Mononuclear cell (primary cell): Measurements from ENCODE around the gene LPP. TPM values are rescaled to one million over a fixed set of nuclear protein-coding genes. Genes with fewer than 3 reads are reported as not detected.

ENCODE experiments used
- H3K27me3 ChIP-seq: 2 replicates; pipeline ENCODE4 v1.6.0; 2011; ENCODE audit warnings: low read length, control low read depth; ENCODE audit not compliant: insufficient read depth
- H3K4me1 ChIP-seq: 2 replicates; pipeline ENCODE4 v1.5.1; 2011; ENCODE audit warnings: mild to moderate bottlenecking, low read length, control low read depth; ENCODE audit not compliant: insufficient read depth
- H3K4me3 ChIP-seq: 2 replicates; pipeline ENCODE4 v1.5.1; 2011; ENCODE audit warnings: mild to moderate bottlenecking, low read length, moderate library complexity
- H3K9me3 ChIP-seq: 2 replicates; pipeline ENCODE4 v1.5.1; 2011; ENCODE audit warnings: low read depth, mild to moderate bottlenecking, control low read depth, low read length
- total RNA-seq: library from RNA; depleted of rRNA; stranded (reverse); fragments of >200 nt; gene quantifications from one replicate; pipeline ENCODE4 v1.2.3, GENCODE V29; 2012

LPP gene, protein sequence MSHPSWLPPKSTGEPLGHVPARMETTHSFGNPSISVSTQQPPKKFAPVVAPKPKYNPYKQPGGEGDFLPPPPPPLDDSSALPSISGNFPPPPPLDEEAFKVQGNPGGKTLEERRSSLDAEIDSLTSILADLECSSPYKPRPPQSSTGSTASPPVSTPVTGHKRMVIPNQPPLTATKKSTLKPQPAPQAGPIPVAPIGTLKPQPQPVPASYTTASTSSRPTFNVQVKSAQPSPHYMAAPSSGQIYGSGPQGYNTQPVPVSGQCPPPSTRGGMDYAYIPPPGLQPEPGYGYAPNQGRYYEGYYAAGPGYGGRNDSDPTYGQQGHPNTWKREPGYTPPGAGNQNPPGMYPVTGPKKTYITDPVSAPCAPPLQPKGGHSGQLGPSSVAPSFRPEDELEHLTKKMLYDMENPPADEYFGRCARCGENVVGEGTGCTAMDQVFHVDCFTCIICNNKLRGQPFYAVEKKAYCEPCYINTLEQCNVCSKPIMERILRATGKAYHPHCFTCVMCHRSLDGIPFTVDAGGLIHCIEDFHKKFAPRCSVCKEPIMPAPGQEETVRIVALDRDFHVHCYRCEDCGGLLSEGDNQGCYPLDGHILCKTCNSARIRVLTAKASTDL
- 32.5 TPM for total RNA-seq

DNA sequence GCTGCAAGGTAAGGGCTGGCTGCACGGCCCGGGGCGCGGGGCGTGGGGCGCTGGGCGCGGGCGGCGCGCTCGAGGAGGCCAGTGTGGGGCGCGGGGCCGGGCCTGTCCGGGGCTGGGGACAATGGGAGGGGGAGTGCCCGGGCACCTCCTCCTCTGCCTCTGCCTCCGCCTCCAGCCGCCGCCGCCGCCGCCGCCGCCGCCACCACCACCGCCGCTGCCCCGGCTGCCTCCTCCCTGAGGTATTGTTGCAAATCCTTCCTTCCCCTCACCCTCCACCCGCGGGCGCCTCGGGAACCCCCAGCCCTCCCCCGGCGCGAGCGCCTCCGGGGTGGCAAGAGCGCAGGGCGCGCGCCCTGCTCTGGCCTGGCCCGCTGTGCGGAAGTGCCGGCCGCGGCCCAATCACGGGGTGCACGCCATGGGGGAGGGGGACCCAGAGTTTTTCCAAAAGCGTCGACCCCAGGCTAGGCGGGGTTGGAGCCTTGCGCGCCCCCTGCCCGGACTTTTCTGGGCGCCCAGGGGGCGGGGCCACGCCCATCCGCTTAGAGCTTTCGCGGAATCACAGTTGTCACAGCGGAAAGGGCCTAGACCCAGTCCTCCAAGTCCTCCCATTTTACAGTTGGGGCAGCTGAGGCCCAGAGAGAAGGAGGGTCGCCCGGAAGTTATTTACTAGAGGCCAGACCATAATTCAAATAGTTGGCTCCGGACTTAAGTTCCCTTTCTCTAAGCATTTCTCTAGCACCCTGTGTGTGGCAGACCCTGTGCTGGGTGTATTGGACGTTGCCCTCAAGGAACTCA, at the start of gene LPP:
Gene LPP (plus strand): TSS at position 144 of the 795 bp plus-strand sequence. CDS start 251,964 bp downstream, outside the sequence.
- H3K4me3 ChIP-seq, result peak within 1 kb of the TSS; percentile 52
- H3K27me3 ChIP-seq, result no peaks in the 10 kb centered on the region
- H3K4me1 ChIP-seq, result peaks cover 46% of the 10 kb centered on the region
- no peaks in the 10 kb centered on the region for H3K9me3 ChIP-seq

DNA sequence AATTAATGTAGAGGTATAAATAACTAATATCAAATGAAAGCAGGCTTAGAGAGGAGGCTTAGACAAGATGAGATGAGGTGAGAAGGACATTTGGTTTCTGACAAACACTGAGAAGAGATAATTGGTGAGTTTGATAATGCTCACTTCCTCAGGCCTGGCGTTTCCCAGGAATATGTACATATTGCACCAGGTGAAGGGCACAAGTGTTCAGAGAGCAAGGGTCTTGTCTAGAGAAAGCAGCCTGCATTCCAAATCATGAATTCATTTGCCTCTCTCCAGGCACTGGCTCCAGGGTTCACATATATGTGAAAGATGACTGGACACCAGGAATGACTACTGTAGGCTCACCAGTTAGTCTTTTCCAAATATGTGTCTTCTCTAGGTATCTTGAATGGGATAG, 48.0 kb upstream of the LPP start:
- H3K27me3 ChIP-seq, result no peaks in the 10 kb centered on the region
- H3K4me3 ChIP-seq, result no peak overlapping the region
- peaks cover 4% of the 10 kb centered on the region for H3K4me1 ChIP-seq
- H3K9me3 ChIP-seq, result no peaks in the 10 kb centered on the region

DNA sequence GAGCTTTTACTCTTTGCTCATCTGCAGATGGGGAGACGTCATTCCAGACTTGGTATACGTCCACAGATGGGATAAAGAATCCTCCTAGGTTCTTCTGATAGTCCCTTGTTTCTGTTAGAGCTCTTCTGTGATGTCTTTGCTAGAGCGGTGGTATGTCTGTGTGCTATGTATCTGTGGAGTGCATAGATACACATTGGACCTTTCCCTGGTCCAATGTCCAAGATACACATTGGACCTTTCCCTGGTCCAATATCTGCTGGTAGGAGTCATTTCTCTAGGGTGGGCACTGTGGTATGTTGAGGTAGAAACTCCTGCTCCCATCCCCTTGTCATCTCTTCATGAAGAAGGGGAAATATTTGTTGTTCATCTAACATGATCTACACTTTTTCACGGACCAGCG, 47.5 kb upstream of the LPP start:
- no peaks in the 10 kb centered on the region for H3K27me3 ChIP-seq
- H3K4me3 ChIP-seq, result no peak overlapping the region
- H3K4me1 ChIP-seq, result peaks cover 4% of the 10 kb centered on the region
- no peaks in the 10 kb centered on the region for H3K9me3 ChIP-seq

DNA sequence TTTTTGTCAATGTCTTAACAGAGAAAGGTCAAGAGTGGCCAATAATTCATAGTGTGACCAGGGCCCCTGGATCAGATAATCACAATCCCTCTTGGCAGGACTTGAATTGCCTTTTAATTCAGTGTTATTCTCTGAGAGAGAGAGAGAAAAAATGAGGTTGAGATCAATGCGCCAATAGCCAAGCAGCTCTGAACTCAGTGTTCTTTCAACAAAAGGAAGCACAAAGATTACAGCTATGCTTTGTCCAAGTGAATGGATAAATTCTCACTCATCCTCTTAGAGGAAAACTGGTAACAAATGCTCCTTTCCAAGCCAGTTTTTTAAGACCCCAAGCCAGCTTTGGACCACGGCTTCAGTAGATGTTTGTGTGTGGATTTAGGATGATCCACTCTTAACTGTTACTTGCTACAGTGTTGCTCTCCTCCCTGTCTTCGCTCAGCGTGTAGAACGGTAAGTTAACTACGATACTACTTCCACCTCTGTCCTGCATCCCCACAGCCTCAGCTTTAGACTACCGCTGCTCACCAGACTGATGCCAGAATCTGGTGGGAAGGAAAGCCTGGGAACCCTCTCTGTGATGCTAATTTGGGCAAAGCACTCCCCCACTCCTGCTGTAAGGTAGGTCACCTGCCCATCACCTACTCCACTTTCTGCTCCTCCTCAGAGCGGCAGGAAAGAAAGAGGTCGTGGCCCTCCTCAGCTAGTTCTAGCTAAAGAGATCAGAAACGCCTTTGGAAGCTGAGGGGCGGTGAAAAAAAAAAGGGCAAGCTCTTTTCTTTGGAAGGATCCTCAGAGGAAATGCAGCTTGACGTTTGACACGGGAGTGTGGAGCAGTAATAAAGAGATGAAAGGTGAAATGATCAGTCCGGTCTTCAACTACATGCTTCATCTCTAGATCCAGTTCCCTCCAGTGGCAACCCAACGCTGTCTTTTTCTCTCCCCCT, 46.8 kb upstream of the LPP start:
- Histone ChIP-seq H3K27me3 (no peaks in the 10 kb centered on the region), H3K4me3 (no peak overlapping the region), H3K4me1 (peaks cover 4% of the 10 kb centered on the region), H3K9me3 (no peaks in the 10 kb centered on the region)

DNA sequence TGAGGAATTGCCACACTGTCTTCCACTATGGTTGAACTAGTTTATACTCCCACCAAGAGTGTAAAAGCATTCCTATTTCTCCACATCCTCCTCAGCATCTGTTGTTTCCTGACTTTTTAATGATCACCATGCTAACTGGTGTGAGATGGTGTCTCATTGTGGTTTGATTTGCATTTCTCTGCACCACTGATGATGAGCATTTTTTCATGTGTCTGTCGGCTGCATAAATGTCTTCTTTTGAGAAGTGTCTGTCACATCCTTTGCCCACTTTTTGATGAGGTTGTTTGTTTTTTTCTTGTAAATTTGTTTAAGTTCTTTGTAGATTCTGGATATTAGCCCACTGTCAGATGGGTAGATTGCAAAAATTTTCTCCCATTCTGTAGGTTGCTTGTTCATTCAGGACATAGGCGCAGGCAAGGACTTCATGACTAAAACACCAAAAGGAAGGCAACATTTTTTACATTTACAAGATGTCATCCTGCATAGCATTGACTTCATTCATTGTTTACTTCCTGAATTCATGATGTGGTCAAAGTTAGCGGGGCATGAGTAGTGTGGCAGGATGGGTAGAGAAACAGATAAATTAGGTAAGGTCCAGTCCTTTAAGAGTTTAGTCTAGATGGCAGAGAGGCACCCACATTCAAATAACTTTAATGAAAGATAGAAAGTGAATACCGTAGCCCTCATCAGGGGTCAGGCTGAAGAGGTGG, 45.1 kb upstream of the LPP start:
- H3K4me1 ChIP-seq, result peaks cover 4% of the 10 kb centered on the region
- H3K4me3 ChIP-seq, result no peak overlapping the region
- H3K27me3 ChIP-seq, result no peaks in the 10 kb centered on the region
- no peaks in the 10 kb centered on the region for H3K9me3 ChIP-seq

DNA sequence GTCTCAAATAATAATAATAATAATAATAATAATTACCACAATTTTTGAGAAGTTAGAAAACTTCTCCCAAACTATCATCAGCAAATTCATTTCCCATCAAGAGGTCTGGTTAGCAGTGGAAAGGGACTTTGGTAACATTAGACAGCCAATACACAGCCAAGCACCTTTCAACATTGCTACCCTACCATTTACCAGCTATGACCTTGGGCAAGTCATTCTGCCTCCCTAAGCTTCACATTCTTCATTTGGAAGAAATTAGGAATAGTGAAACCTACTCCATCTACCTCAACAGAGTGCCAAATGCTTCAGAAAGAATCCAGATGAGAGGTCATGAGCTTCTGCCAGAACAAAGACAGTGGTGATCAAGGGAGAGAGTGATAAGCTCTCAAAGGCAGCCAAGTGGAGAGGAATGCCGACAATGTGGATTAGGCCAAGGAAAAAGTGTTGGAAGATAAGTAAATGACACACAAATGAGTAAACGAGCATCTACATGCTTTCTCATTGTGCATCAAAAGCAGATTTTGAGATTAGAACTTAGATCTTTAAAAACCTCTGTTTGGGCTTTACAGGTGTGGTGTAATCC, 42.9 kb upstream of the LPP start:
- peaks cover 4% of the 10 kb centered on the region for H3K4me1 ChIP-seq
- no peak overlapping the region for H3K4me3 ChIP-seq

DNA sequence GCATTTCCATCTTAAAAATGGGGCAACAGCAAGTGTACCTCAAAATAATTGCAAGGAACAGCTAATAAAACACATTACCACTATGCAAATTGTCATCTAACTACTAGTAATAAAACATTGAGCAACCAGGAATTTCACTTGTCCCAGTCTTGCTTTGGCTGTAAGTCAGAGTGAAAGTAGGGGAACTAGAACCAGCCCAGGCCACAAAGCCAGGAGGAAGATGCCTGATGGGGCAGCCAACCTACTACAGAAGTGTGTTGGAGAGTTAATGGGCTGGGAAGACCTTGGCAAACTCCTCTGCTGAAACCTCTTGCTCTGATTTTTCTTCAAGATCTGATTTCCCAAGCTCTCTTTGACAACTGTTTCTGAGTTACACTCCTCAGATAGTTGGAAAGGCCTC, 40.2 kb upstream of the LPP start:
- no peak overlapping the region for H3K4me3 ChIP-seq
- peaks cover 4% of the 10 kb centered on the region for H3K4me1 ChIP-seq
- H3K27me3 ChIP-seq, result no peaks in the 10 kb centered on the region
- no peaks in the 10 kb centered on the region for H3K9me3 ChIP-seq

More for the DNA sequence above, 42.9 kb upstream of the LPP start:
- Histone ChIP-seq H3K9me3 (no peaks in the 10 kb centered on the region), H3K27me3 (no peaks in the 10 kb centered on the region)

DNA sequence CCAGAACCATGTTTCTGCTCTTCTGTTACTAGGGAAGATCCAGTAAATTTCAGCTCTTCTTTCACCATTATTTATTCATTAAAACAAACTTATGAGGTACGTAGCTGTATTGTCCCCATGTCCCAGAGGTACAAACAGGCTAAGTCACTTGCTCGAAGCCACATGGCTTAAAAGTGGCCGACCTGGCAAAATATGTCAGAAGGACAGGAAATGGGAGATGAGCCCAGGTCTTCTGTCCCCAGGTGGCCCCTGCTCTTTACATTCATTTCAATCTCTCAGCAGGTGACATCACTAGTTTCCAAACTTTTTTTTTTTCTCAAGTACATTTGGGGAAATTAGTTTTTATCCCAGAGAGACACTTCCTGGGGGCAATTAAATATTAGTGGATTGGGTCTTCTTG, 34.1 kb upstream of the LPP start:
- Histone ChIP-seq H3K4me1 (peaks cover 20% of the 10 kb centered on the region), H3K9me3 (no peaks in the 10 kb centered on the region), H3K27me3 (no peaks in the 10 kb centered on the region), H3K4me3 (no peak overlapping the region)

DNA sequence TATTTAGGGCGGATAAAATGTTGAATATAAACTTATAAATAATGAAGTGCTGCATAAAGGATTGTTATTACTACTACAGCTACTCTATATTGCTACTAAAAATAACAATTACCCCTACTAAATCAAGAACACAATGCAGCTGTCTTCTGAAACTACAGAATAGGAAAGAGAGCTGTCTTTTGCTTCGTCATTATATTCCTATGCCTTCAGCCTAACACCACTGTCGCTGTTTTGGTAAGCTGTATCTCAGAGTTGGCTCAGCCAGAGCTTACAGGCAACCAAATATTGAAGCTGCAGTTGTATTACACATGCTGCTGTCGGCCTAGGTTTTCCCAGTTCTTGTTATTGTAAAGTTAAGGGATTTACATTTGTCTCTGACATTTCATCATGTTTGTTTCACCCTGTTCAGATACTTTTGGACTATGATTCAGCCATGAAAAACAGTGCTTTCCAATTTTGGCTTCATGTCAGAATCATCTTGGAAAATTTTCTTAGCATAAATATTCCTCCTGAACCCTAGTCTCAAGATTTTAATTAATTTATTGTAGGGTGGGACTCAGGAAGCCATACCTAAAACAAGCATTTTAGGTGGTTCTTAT, 31.3 kb upstream of the LPP start:
- no peaks in the 10 kb centered on the region for H3K27me3 ChIP-seq
- no peak overlapping the region for H3K4me3 ChIP-seq
- H3K4me1 ChIP-seq, result peaks cover 25% of the 10 kb centered on the region
- H3K9me3 ChIP-seq, result no peaks in the 10 kb centered on the region

DNA sequence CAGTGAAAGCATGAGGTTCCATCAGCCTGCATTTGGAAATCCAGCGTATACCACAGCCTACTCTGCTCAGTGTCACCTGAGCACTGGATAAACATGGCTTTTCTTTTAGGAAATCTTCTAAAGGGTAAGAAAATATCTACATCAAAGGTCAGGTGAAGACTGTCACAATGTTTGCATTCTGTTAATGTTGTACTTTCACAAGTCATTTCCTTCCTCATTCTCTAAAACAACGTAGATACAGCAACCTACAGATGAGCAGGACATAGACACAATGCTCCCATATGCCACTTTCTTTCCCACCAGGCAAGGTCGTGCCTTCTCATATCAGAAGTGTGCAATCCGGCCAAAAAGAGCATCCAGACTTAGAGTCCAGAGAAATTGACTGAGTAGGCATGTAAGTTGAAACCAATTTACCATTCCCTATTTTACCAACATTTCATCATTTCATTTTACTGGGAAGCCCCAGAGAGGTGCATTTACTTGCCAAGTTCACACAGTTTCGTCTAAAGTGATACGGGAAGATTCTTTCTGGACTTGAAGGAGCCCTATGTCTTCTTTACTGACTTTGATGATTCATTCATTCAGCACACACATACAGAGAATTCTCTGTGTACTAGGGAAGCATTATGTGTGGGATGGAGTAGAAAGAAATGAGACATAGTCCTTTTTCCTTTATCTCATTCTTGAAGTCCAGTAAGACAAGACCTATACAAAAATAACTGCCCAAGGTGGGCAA, 30.6 kb upstream of the LPP start:
- peaks cover 25% of the 10 kb centered on the region for H3K4me1 ChIP-seq
- no peaks in the 10 kb centered on the region for H3K9me3 ChIP-seq
- H3K27me3 ChIP-seq, result no peaks in the 10 kb centered on the region
- no peak overlapping the region for H3K4me3 ChIP-seq

DNA sequence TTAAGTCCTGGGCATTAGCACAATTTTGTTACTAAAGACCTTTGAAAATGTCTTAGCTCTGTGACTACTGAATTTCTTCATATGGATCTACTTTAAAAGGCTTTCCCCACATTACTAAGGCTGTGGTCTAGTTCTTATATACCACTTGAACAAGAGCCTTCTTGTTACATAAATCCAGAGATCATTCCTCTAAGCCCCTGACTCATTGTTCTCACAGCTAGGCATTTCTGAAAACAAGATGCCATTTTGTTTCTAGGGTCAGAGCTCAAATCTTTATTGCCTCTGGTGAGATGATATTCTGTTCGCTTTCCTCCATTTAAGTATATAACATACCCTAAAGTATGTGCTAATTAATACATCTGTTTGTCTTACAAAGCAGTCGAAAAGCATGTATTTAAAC, 29.8 kb upstream of the LPP start:
- peaks cover 25% of the 10 kb centered on the region for H3K4me1 ChIP-seq
- no peaks in the 10 kb centered on the region for H3K27me3 ChIP-seq
- H3K9me3 ChIP-seq, result no peaks in the 10 kb centered on the region
- H3K4me3 ChIP-seq, result no peak overlapping the region

DNA sequence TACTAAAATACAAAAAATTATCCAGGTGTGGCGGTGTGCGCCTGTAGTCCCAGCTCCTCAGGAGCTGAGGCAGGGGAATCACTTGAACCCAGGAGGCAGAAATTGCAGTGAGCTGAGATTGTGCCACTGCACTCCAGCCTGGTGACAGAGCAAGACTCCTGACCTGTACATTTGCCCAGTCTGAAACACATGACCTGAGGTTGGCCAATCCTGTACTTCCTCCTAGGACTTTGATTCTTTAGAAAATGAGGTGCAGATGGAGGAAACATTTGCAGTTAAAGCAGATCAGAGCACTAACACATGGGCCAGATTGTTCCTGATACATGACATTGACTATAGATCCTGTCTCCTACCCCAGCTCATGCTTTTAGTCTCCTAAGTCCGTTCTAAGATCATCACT, 28.9 kb upstream of the LPP start:
- Histone ChIP-seq H3K9me3 (no peaks in the 10 kb centered on the region), H3K4me3 (no peak overlapping the region), H3K4me1 (peaks cover 25% of the 10 kb centered on the region), H3K27me3 (no peaks in the 10 kb centered on the region)

DNA sequence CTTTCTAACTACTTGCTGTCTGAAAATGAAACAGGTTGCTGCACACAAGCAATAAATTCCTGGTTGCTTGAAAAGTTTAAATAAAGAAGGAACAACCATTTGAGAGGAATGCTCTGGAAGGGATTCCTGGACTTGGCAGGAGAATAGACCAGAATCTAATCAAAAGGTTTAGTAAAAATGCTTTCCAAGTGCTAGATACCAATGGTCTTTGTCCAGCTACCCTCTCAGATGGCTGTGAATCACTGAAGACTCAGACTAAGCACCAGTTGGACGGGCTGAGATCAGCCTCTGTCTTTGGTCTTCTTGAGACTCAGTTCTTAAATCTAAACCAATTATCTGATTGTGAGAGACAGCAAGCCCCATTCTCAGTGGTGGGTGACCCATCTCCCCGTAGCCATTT, 27.7 kb upstream of the LPP start:
- peaks cover 25% of the 10 kb centered on the region for H3K4me1 ChIP-seq
- H3K4me3 ChIP-seq, result no peak overlapping the region
- no peaks in the 10 kb centered on the region for H3K27me3 ChIP-seq
- no peaks in the 10 kb centered on the region for H3K9me3 ChIP-seq
